GM13977 (cell line): ENCODE results near the gene F8A3.

Experiments
- DNase-seq: peaks from one replicate; pipeline ENCODE4 v3.0.0; 2012; ENCODE audit warnings: low spot score
- in situ Hi-C: fragments of 300-500 bp; cut with MboI; formaldehyde crosslinking; loops from one replicate; pipeline ENCODE4 v1.12.0; 2022; ENCODE audit warnings: low sequenced_read_pairs, low pct_unique_long_range_greater_than_20kb, mixed read lengths, inconsistent platforms; ENCODE audit not compliant: unreplicated experiment
- TF ChIP-seq, protein P1 (sequence below): IDR thresholded peaks from 2 replicates; pipeline ENCODE4 v1.5.1; 2012; ENCODE audit warnings: mild to moderate bottlenecking, control low read depth; ENCODE audit not compliant: insufficient read depth; ENCODE audit errors: extremely low read depth, missing control alignments

Gene F8A3

GRCh38 chrX:155434906-155435743, 23.3 kb downstream of the F8A3 start:
- DNase-seq = no peak
- TF ChIP-seq, protein P1, sequence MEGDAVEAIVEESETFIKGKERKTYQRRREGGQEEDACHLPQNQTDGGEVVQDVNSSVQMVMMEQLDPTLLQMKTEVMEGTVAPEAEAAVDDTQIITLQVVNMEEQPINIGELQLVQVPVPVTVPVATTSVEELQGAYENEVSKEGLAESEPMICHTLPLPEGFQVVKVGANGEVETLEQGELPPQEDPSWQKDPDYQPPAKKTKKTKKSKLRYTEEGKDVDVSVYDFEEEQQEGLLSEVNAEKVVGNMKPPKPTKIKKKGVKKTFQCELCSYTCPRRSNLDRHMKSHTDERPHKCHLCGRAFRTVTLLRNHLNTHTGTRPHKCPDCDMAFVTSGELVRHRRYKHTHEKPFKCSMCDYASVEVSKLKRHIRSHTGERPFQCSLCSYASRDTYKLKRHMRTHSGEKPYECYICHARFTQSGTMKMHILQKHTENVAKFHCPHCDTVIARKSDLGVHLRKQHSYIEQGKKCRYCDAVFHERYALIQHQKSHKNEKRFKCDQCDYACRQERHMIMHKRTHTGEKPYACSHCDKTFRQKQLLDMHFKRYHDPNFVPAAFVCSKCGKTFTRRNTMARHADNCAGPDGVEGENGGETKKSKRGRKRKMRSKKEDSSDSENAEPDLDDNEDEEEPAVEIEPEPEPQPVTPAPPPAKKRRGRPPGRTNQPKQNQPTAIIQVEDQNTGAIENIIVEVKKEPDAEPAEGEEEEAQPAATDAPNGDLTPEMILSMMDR = no peak
- in situ Hi-C loops = no loop called here

DNA sequence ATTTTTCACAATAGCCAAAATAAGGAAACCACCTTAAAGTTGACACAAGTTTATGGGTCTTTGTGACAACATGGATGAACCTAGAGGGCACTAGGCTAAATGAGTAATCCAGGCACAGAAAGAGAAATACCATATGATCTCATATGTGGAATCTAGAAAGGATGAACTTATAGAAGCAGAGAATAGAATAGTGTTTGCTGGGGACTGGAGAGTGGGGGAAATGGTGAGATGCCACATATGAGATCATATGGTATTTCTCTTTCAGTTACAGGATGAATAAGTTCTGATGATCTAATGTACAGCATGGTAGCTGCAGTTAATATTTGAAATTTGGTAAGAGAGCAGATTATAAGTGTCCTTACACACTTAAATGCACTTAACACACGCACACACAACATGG, 40.7 kb downstream of the F8A3 start:
- DNase-seq = no peak
- TF ChIP-seq, protein P1 = no peak
- in situ Hi-C loops = no loop called here
